GM12874 (cell line): Measurements from ENCODE around the gene EXOC4.

ENCODE experiments used
- CTCF ChIP-seq: IDR thresholded peaks from 2 replicates; pipeline ENCODE4 v1.5.1; 2011; ENCODE audit warnings: low read depth, mild to moderate bottlenecking, control low read depth, low read length, moderate library complexity; ENCODE audit not compliant: insufficient read depth

Gene EXOC4

GRCh38 chr7:133433165-133433812, 180.4 kb downstream of the EXOC4 start:
- TF ChIP-seq CTCF = no peak

GRCh38 chr7:133434246-133434865, 181.5 kb downstream of the EXOC4 start:
- TF ChIP-seq CTCF = peak; percentile 33; the same call in 1 of the 2 replicates

GRCh38 chr7:133436014-133436428, 183.1 kb downstream of the EXOC4 start:
- TF ChIP-seq CTCF = no peak

GRCh38 chr7:133437544-133437943, 184.7 kb downstream of the EXOC4 start:
- no peak for TF ChIP-seq CTCF

- no peak for TF ChIP-seq CTCF
Observed at GRCh38 chr7:133442818-133443217, 189.9 kb downstream of the EXOC4 start.

GRCh38 chr7:133445617-133446016, 192.7 kb downstream of the EXOC4 start:
- no peak for TF ChIP-seq CTCF

GRCh38 chr7:133448012-133448411, 195.1 kb downstream of the EXOC4 start:
- TF ChIP-seq CTCF = no peak
